GM12864 (cell line): ENCODE data around the gene CD99.

Experiments used
- DNase-seq: peaks from one replicate; pipeline ENCODE4 v3.0.0-alpha.2; 2011; ENCODE audit warnings: low read depth
- H3K4me3 ChIP-seq: 2 replicates; pipeline ENCODE4 v1.5.1; 2011; ENCODE audit warnings: mild to moderate bottlenecking, low read depth, low read length, control low read depth
- TF ChIP-seq, protein P1 (sequence below): IDR thresholded peaks from 2 replicates; pipeline ENCODE4 v1.5.1; 2011; ENCODE audit warnings: low read depth, mild to moderate bottlenecking, moderate library complexity, low read length, control low read depth, inconsistent platforms; ENCODE audit errors: missing control alignments

The CD99 gene

DNA sequence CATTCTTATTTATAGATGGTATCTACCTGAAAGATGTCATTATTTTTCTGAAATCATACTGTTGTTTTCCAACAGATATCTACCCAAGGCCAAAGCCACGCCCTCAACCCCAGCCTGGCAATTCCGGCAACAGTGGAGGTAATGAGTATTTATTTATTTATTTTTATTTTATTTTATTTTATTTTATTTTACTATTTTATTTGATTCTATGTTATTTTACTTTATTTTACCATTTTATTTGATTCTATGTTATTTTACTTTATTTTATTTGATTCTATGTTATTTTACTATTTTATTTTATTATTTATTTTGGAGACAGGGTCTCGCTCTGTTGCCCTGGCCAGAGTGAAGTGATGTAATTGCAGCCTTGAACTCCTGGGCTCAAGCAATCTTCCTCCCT, 98.5 kb downstream of the CD99 start:
- no peak for DNase-seq
- TF ChIP-seq, protein P1, sequence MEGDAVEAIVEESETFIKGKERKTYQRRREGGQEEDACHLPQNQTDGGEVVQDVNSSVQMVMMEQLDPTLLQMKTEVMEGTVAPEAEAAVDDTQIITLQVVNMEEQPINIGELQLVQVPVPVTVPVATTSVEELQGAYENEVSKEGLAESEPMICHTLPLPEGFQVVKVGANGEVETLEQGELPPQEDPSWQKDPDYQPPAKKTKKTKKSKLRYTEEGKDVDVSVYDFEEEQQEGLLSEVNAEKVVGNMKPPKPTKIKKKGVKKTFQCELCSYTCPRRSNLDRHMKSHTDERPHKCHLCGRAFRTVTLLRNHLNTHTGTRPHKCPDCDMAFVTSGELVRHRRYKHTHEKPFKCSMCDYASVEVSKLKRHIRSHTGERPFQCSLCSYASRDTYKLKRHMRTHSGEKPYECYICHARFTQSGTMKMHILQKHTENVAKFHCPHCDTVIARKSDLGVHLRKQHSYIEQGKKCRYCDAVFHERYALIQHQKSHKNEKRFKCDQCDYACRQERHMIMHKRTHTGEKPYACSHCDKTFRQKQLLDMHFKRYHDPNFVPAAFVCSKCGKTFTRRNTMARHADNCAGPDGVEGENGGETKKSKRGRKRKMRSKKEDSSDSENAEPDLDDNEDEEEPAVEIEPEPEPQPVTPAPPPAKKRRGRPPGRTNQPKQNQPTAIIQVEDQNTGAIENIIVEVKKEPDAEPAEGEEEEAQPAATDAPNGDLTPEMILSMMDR, result no peak
- no peak overlapping the region for H3K4me3 ChIP-seq
